Stimulated activated CD4-positive, alpha-beta T cell treated with anti-CD3 and anti-CD28 coated beads, Interleukin-1b, Interleukin-23, amount 100 ng/mL, for 4 hours (primary cell): ENCODE data around the gene CHML.
A peak's percentile ranks its signal among the peaks of the same experiment; 100 is the strongest.

Experiments
- DNase-seq, 2 donors: peaks; one replicate each; pipeline ENCODE4 v3.0.0-alpha.2; 2020; ENCODE audit warnings: low read depth in 2 of 2

Gene CHML

GRCh38 chr1:241615043-241615974, 24.9 kb downstream of the CHML start:
- DNase-seq, result no peak

GRCh38 chr1:241614572-241614971, 25.6 kb downstream of the CHML start:
- no peak for DNase-seq

DNA sequence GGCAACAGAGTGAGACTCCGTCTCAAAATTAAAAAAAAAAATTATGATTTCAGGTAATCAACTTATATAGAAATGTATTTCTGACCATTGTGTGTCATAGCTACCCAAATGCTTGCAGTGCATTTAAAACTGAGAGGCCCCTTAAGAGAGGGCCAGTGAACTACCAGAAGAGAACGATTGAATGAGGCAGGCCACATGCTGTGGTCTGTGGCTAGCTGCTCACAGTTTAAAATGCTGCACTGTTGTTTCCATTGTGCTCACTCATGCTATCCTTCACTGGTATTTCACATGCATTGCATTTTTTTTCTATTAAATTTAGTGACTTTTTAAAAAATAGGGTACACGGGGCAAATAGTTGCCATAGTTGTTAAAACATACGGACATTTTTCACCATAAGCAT, 26.0 kb downstream of the CHML start:
- no peak for DNase-seq

DNA sequence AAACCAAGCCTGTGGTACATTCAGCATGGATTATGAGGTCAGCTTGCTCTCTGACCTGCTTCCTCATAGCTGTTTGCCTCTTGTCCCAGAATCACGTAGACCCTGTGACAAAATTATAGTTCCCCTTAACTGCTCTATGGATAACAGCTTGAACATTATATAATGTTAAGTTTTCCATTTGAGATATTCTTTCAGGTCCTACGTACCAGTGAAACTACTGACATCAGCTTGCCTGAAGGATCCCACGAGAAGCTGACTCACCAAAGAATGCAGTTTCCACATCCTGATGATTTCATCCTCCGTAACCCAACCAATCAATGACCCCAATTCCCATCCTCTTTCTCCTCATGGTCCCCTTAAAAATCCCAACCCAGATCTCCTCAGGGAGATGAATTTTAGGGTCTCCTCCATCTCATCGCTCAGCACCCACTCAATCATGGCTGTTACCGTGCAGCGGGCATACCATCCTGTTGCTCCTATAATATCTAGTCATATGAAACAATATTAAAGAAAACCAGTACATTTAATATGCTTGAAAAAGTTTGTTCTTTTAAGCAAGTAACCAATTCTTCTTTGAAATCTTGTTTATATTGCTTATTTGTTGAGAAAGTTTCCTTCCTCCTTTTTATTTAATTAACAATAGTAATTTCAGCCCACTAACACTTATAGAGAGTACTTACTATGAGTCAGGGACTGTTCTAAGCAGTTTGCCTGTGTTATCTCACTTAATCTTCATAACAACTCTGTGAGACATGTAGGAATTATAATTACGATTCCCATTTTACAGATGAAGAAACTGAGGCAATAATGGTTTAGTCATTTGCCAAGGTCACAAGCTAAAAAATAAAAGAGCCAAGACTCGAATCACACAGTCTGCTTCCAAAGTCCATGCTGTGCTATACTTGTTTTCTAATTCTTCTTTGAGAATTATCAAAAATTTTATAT, 27.4 kb downstream of the CHML start:
- no peak for DNase-seq

DNA sequence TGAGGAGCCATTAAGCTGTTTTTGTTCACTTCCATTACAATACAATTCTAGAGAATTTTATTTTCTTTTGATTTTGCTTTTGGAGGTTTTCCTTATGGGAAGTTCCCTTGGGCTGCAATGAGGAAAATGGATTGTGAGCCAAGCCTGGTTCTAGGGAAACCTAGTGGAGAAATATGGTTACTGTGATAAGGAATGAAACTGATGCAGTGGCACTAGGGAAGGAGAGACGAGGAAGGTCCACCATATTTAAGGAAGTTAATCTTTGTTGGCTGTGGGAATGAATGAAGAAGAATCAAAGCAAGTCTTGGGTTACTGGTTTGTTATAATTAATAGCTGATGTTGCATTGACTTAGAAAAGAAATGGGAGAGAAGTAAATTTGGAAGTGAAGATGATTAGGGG, 28.4 kb downstream of the CHML start:
- DNase-seq, result no peak

- peak in 1 of 2 donors; percentile 3 for DNase-seq
Observed at GRCh38 chr1:241611063-241611462, 29.1 kb downstream of the CHML start.

DNA sequence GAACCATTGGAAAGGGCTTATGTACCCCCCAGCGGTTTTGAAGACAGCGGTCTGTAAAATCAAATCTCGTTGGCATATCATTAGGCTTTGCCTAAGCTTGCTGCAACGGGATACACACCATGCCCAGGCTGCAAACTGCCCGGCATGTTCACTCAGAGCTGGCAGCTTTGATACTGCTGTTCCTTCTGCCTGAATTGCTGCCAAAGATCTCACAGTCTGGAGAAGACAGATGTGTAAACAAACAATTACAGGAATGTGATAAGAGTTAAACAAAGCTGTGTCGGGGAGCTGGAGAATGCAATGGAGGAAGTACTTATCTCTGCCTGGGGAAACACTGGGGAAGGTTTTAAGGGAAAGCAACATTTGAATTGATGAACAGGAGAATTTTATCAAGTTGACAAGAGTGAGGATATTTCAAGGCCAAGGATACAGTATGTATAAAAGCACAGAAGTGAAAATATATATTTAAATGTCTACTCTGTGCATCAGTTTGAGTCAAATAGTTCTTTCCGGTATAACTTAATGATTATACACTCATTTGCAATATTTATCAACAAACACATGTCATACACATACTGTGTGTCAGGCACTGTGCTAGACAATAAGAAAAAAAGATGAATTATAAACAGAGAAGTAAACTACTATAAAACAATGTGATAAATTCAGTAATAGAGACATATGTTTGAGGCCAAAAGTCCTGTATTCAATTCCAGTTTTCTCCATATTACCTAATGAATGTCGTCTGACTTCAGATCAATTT, 29.9 kb downstream of the CHML start:
- no peak for DNase-seq

DNA sequence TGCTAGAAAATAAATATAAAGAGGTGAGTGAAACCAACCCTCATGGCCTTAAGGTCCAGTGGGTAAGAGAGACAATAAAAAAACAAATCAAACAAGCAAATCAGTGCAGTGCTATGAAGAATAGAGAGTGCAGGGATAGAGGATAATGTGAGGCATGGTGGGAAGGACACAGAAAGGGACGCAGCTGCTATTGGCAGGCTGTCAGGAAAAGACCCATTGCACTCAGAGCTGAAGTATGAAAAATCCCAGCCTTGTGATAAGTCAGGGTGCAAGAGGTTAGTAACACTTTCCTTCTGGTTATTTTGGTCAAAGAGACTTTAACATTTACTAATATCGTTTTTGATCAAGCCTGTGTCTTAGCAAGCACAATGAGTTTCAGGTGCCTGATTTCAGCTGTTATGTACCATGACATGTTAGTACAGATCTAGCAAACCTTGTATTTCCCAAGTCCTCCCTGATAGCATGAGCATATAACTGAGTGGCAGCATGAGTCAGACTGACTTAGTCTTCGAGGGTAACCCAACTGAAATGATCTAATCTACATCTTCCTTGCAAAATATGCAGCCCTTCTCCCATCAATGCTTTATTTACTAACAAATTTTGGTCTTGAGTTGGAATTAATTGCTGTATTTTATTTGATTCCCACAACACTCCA, 31.7 kb downstream of the CHML start:
- DNase-seq, result no peak

DNA sequence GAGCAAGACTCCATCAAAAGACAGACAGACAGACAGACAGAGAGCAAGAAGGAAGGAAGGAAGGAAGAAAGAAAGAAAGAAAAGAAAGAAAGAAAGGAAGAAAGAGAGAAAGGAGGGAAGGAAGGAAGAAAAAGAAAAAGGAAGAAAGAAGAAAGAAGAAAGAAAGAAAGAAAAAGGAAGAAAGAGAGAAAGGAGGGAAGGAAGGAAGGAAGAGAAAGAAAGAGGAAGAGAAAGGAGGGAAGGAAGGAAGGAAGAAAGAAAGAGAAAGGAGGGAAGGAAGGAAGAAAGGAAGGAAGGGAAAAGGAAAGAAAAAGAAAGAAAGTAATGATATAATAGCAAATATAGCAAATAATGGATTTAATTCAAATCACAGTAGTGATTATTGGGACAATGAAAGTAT, 32.7 kb downstream of the CHML start:
- no peak for DNase-seq

GRCh38 chr1:241606544-241606943, 33.6 kb downstream of the CHML start:
- no peak for DNase-seq

- no peak for DNase-seq
Observed at GRCh38 chr1:241605146-241605805, 34.9 kb downstream of the CHML start.

- no peak for DNase-seq
Observed at GRCh38 chr1:241603731-241604245, 36.4 kb downstream of the CHML start.

DNA sequence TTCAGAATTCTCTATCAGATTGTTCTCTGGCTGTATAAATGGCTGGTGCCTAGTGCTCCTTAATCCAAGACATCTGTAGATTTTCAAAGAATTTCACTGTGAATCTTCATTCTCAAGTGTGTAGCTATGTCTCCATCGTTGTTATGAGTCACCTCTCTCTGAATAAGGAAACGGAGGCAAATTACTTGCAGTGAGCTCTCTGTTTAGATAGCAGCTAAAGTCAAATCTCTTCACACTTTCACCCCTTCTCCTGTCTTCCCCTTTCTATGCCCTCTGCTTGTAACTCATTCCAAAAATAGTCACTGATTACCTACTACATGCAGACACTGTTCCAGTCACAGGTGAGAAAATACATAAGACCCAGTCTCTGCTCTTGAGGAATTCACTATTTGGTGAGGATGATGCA, 39.7 kb downstream of the CHML start:
- no peak for DNase-seq

DNA sequence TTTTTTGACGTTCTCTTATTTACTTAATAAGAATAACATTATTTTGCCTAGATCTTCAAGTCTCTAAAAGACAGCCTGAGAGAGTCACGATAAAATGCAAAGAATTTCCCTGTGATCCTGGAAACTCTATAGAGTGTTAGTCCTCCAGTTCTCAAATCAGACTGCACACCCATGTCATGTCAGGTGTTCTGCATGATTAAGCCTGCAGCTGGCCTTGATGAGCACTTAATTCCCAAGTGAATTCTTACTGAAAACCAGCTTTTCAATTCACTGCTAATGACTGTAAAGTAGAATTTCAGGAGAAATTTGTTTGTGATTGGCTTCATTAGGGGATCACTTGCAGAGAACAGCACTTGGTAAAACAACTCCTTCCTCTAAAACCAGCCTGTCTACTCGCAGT, 41.9 kb downstream of the CHML start:
- DNase-seq, result no peak

DNA sequence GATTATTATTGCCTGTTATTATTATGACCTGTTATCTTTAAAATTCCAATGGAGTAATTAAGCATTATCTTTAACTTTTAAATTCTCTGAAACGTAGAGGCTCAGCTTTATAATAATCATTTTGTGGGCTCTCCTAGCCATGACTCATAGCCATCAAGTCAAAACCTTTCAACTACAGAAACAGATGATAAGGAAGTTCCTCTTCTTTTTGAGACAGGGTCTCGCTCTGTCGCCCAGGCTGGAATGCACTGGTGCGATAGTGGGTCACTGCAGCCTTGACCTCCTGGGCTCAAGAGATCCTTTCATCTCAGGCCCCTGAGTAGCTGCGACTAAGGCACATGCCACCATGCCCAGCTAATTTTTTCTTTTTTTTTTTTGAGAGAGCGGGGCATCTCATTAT, 43.5 kb downstream of the CHML start:
- no peak for DNase-seq

GRCh38 chr1:241593186-241593585, 47.0 kb downstream of the CHML start:
- DNase-seq, result no peak

GRCh38 chr1:241592273-241592958, 47.8 kb downstream of the CHML start:
- no peak for DNase-seq

DNA sequence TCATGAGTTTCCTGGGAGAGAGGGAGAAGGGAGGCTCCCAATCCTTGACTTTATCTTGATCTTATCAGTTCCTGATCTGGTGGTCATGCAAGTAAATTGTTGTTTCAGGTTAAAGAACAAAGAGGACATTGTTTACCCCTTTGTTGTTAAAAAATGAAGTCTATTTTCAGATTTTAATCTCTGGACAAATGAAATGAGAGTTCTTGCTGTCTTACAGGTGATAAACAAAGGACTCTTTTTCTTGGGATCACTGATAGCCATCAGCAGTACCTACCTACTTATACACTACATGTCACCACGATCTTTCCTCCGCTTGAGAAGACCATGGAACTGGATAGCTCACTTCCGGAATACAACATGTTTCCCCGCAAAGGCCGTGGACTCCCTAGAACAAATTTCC, 48.4 kb downstream of the CHML start:
- no peak for DNase-seq

GRCh38 chr1:241591317-241591716, 48.9 kb downstream of the CHML start:
- no peak for DNase-seq

DNA sequence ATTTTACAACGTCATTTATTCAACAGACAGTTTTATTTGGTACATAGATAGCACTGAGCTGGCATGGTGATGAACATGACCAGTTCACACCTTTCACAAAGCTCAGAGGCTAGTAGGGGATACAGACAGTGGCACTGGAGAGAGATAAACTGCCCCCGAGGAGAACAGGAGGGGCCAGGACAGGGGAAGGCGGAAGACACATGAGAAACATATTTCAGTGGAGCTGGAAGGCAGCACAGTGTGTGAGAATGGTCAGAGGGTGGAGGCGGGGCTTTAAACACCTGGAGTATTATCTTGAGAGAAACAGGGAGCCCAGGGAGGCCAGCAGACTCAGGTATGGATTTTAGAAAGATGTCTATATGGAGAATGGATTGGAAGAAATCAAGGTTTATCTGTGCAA, 49.5 kb downstream of the CHML start:
- no peak for DNase-seq
